Measurements from ENCODE around the gene PKLR.

Gene PKLR

DNA sequence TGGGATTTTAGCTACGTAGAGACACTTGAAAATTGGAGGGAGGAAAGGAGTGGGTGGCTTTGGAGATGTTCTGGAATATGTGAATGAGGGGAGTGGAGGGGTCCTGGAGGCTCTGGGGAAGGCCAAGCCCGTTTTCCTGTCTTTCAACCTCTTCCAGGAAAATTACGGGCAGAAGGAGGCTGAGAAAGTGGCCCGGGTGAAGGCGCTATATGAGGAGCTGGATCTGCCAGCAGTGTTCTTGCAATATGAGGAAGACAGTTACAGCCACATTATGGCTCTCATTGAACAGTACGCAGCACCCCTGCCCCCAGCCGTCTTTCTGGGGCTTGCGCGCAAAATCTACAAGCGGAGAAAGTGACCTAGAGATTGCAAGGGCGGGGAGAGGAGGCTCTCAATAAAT lies 19.0 kb upstream of the PKLR start:
- in situ Hi-C loops (cut with MboI; ENCODE audit: low pct_unique_long_range_greater_than_20kb, low sequenced_read_pairs), result no loop called here
- no peak for DNase-seq

DNA sequence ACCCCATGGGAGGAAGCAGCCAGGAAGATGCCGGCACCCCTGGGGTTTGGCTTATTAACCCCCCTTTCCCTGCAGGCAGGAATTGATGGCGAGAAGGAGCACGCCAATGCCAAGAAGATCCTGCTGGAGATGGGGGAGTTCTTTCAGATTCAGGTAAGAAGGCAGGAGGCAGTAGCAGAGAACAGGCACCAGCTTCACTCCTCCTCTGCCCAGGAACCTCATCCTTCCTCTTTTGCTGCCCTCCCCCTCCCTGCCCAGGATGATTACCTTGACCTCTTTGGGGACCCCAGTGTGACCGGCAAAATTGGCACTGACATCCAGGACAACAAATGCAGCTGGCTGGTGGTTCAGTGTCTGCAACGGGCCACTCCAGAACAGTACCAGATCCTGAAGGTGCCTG lies 18.3 kb upstream of the PKLR start:
- in situ Hi-C loops (cut with MboI; ENCODE audit: low pct_unique_long_range_greater_than_20kb, low sequenced_read_pairs), result no loop called here
- DNase-seq, result no peak

DNA sequence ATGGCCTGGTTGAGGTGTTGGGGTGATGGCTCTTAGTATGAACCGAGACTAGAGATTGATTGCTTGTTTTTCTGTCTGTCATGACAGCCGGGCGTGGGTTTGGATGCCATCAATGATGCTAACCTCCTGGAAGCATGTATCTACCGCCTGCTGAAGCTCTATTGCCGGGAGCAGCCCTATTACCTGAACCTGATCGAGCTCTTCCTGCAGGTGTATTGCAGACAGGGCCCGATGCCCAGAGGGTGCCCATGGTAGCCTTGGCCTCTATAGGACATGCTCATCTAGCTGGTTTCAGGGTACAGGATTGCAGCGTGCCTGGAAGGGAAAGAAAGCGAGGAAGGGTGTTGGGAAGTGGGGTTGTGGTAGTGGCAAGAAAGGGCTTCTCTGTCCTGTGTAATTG lies 16.8 kb upstream of the PKLR start:
- no peak for DNase-seq
- in situ Hi-C loops (cut with MboI; ENCODE audit: low pct_unique_long_range_greater_than_20kb, low sequenced_read_pairs), result no loop called here

DNA sequence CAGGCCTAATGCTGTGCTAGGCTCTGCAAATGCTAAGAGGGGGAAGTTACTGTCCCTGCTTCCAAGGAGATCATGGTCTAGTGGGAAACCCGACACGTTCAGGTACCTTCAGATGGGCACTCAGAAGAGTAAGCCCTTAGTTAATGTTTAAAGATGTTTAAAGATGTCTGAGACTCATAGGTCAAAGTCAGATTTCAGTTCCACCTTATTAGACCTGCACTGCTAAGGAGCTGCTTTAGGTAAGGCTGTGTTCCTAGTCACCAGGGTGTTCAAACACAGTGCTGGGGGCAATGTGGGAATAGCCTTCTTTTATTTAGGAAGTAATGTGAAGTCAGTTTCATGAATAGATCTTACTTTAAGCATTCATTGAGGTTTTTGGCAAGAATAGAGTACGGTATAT lies 15.7 kb upstream of the PKLR start:
- in situ Hi-C loops (cut with MboI; ENCODE audit: low pct_unique_long_range_greater_than_20kb, low sequenced_read_pairs), result no loop called here
- no peak for DNase-seq

DNA sequence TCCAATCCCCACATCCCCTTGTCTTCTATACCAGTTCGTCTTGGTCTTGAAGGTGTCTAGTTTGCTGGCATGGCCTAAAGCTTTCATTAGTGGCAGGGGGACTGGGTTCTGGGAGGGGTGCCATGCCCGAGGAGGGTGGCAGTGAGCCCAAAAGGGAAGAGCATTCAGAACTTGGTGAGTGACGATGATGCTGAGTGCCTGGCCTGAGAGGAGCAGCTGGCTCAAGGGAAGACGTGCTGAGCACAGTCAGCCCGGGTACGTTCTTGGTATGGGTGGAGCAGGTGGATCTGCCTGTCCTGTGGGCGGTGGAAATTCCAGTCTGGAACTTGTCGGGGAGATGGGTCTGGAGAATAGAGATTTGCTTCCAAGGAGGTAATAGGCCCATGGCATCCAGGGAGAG lies 12.0 kb upstream of the PKLR start:
- DNase-seq, result no peak
- in situ Hi-C loops (cut with MboI; ENCODE audit: low pct_unique_long_range_greater_than_20kb, low sequenced_read_pairs), result no loop called here

DNA sequence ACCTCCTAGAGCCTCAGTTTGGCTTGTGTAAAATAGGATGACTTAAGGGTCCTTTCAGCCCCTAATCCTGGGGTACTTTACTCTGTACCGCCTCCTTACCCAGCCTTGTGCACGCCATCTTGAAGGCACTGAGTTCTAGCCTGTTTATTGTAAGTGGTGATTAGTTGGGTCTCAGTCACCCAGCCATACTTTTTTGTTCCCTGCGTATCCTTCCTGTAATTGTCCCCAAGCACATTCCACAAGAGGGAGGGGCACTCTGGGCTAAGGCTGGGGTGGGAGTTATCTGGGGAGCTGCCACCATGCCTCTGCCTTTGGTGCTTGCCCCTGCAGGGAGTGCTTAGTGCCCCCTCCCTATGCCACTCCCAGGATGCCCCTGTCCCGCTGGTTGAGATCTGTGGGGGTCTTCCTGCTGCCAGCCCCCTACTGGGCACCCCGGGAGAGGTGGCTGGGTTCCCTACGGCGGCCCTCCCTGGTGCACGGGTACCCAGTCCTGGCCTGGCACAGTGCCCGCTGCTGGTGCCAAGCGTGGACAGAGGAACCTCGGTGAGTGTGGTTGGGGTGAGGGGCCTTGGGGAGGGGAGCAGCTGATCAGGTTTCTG lies 8.3 kb upstream of the PKLR start:
- in situ Hi-C loops (cut with MboI; ENCODE audit: low pct_unique_long_range_greater_than_20kb, low sequenced_read_pairs), result no loop called here
- peak; percentile 18 for DNase-seq

DNA sequence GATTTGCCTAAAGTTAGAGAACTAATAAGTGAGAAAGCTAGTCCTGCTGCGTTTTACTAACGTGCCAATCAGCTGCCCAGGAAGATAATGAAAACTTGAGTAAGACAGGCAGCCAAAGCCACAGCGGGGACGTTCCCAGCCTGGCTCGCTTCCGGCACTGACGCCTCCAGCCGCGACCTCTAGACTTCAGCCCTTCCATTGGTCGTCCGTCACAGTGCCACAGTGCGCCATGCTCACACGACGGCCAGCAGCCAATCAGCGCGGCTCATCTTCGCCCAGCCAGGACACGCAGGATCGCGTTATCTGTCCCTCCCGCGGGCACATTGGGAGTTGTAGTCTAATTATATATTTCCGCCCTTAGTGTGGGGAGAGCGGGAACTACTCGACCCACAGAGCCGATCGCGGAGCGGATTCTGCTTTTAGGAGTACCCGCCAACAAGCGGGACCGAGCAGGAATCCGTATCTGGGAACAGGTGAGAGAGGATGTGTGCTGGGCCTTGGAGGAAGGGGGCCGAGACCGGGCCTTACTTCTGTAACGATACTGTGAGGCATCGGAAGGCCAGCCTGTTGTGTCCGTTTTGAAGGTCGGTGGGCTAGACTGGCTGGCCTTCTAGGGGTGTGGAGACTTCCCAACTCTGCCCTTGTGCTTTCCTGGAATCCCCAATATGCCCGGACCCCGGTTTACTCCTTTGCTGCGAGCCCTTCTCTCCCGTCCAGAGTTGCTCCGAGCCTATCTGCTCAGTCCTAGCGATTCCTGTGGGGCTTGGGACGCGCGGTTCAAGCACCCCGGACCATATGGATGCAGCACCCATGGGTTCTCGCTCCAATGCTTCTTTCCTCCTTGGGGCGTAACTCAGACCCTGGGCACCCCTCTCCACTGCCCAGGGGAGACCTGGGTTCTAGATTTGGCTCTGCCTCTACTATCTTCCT lies 7.5 kb upstream of the PKLR start, which contains the start of gene FDPS:
Gene FDPS, plus strand, starts transcription at position 374 of the 930 bp plus-strand sequence. CDS start 924 bp downstream, outside the sequence.
- in situ Hi-C loops (cut with MboI; ENCODE audit: low pct_unique_long_range_greater_than_20kb, low sequenced_read_pairs), result no loop called here
- DNase-seq, result peak; percentile 99

DNA sequence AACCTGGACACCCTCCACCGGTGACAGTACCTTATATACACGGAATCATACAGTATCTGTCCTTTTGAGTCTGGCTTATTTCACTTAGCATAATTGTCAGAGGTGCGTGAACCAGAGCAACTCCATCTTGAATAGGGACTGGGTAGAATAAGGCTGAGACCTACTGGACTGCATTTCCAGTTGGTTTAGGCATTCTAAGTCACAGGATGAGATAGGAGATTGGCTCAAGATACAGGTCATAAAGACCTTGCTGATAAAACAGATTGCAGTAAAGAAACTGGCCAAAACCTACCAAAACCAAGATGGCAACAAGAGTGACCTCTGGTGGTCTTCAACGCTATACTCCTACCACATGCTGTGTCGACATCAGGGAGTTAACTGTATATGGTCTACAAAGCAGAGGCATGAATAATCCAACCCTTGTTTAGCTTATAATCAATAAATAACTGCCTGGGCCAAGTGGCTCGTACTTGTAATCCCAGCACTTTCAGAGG lies 6.1 kb upstream of the PKLR start:
- in situ Hi-C loops (cut with MboI; ENCODE audit: low pct_unique_long_range_greater_than_20kb, low sequenced_read_pairs), result no loop called here
- DNase-seq, result peak; percentile 69

DNA sequence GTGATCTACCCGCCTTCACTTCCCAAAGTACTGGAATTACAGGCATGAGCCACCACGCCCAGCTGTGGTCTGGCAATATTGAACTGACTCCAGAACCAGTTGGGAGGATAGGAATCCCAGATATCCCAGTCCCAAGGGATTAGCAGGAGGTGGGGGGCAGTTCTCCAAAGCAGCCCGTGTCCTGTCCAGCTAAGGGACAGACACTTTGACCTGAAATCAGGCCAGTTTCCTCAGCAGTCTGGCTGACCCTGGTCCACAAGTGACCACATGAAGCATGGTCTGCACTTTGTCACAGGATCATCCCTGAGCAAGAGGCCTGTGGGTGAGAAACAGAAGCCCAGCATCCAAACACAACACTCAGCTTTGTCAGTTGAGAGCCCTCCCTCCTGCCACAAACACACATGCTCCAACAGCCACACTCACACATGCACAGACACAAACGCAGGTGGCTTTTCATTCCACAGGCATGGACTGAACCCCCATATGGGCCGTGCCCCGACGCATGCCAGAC lies 4.7 kb upstream of the PKLR start:
- DNase-seq, result no peak
- in situ Hi-C loops (cut with MboI; ENCODE audit: low pct_unique_long_range_greater_than_20kb, low sequenced_read_pairs), result no loop called here

DNA sequence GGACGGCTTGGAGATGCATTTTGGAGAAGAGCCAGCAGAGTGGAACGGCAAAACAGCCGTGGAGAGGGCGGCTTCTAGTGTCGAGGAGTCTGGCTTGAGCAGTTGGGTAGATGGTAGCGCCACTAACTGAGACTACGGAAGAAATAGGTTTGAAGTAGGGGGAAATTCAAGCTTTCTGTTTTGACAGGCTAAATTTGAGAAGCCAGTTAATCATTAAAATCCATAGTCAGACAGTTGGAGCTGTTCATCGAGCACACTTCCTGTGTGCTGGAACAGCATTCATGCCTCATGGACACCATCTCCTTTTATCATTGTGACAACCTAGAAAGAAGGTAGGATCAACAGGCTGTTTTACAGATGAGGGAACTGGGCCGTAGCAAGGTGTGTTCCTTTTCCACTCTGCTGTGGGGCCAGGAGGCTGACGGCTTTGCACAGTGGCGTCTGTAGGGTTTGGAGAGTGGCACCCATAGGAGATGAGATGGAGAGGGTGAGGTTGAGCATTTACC lies 3.4 kb upstream of the PKLR start:
- no peak for DNase-seq
- in situ Hi-C loops (cut with MboI; ENCODE audit: low pct_unique_long_range_greater_than_20kb, low sequenced_read_pairs), result no loop called here

DNA sequence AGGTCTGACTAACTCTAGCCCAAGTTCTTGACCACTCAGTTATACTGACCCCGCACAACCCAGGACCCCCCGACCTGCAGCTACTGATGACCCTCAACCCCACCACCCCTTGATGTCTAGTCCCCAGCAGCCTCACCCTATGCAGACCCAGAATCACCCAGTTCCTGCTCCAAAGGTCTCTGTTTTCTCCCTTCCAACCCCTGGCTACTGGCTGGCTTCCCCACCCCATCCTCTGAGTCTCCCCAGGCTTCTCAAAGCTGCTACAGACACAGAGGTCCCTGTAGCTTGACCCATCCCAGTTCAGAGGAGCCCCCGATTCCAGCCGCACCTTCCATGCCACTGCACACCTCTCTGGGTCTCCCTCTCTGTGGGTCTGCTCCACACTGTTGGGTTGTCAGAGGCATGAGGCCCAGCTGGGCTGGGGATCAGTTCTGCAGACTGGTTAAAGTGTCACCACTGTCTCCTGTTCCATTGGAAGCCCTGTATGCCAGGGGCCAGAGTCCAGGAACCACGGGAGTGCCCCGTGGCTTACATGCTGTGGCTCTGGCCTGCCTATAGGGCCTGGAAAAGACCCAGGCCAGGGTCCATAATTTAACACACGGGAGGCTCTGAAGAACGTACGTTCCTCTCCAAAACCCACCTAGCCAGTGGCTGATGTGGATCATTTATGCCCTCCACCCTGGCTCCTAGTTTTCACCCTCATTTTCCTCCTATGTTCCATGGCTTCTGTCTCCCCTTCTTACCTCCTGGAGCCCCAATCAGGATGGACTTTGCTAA lies 497 bp downstream of the PKLR start:
- no peak for DNase-seq
- in situ Hi-C loops (cut with MboI; ENCODE audit: low pct_unique_long_range_greater_than_20kb, low sequenced_read_pairs), result no loop called here

DNA sequence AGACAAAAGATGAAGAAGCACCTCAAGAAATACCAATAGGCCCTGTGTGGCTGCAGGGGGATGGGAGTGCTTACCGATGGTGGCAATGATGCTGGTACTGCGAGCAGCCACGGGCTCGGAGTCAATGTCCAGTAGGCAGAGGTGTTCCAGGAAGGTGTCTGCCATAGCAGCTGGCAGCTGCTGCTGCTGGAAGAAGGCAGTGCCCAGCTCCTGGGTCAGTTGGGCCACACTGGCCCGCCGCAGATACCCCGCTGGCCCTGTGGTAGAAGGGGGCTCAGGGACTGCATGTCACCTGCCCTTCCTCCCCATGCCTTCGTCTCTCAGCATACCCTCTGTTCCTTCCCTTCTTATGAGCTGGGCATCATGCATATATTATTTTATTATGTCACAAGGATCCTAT lies 1.2 kb downstream of the PKLR start:
- in situ Hi-C loops (cut with MboI; ENCODE audit: low pct_unique_long_range_greater_than_20kb, low sequenced_read_pairs), result no loop called here
- no peak for DNase-seq

DNA sequence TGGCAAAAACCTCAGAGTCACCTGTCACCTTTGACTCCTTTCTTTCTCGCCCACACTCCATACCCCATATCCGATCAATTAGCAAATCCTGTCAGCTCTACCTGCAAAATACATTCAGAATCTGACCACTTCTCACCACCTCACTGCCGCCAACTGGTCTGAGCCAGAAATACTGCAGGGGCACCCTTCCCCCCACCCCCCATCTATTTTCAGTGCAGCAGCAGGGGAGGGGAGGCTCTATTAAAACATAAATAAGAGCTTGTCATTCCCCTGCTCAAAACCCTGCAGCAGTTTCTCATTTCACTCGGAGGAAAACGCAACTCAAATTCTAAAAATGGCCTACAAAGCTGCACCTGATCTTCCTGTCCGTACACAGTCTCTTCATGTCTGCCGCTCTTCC lies 3.9 kb downstream of the PKLR start:
- in situ Hi-C loops (cut with MboI; ENCODE audit: low pct_unique_long_range_greater_than_20kb, low sequenced_read_pairs), result no loop called here
- DNase-seq, result no peak

DNA sequence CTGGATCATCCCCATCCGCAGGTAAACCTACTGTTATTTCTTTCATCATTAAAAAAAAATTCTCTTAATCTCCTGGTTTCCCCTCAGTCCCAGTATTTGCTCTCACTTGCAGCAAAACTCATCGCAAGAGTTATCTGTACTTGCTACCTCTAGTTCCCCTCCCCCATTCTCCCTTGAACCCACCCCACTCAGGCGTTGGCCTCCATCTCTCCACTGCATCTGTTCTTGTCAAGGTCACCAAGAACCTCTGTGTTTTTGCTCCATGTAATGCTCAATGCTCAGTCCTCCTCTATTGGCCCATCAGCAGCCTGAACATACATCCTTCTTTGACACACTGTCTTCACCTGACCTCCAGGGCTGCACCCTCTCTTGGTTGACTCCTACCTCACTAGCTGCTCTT lies 4.6 kb downstream of the PKLR start:
- DNase-seq, result no peak
- in situ Hi-C loops (cut with MboI; ENCODE audit: low pct_unique_long_range_greater_than_20kb, low sequenced_read_pairs), result no loop called here

DNA sequence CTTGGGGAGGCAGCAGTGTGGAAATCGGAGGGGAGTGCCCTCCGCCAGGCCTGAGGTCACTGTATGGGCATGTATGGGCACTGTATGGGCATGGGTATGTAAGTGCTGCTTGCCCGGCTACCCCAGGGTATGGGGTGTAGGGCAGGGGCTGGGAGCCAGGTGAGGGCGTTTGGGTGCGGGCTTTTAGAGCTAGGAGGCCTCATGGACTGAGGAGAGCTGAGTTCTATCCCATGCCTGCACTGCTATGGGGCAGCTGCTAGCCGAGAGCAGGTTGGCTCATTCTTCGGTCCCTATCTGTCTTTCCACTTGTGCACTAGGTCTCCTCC lies 5.3 kb downstream of the PKLR start:
- in situ Hi-C loops (cut with MboI; ENCODE audit: low pct_unique_long_range_greater_than_20kb, low sequenced_read_pairs), result no loop called here
- DNase-seq, result no peak

DNA sequence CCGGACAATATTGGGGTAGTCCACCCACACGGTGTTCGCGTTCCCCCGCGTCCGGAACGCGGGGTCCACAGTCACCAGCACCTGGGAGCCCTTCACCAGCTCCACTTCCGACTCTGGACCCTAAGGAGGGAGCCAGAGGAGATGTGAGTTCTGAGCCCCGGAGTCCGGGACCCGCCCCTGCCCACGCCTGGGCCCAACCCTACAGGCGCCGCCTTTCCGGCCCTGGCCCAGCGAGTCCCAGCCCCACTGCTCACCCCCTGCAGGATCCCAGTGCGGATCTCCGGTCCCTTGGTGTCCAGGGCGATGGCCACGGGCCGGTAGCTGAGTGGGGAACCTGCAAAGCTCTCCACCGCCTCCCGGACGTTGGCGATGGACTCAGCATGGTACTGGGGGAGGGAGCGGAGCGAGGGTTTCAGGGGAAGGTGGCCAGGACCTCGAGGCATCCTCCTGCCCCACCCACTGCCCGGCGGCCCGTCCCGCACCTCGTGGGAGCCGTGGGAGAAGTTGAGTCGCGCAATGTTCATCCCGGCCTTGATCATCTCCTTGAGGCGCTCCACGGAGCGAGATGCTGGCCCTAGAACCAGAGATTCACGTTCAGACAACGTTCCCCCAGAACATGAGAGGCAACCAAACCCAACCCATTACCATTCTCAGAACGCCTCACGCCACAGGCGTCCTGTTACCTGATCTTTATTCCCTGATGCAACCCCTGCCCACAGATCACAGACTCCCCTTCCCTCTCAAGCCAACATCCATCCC lies 5.9 kb downstream of the PKLR start:
- DNase-seq, result no peak
- in situ Hi-C loops (cut with MboI; ENCODE audit: low pct_unique_long_range_greater_than_20kb, low sequenced_read_pairs), result no loop called here

DNA sequence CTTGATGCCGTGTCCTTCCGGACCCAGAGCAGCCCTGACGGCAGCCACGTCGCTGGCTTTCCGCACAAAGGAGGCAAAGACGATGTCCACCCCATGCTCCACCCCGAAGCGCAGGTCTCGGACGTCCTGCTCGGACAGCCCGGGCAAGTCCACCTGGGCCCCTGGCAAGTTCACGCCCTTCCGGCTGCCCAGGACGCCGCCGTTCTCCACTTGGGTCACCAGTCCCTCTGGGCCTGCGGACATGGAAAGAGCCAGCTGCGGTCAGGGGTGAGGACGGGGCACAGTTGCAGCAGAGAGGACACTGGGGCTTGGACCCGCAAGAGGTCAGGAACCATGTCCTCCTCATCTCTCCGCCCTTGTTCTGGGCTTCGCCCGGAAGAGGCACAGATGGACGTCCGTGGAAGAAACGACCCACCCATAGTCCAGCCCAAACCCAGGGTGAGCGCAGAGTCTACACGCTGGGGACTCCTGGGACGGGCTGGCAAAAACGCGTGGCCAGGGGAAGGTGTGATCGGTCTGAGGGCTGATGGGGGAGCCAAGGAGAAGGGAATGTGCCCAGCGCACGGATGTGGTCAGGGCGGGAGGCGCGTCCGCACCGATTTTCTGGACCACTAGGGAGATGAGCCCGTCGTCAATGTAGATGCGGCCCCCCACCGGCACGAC lies 6.6 kb downstream of the PKLR start:
- no peak for DNase-seq
- in situ Hi-C loops (cut with MboI; ENCODE audit: low pct_unique_long_range_greater_than_20kb, low sequenced_read_pairs), result no loop called here

DNA sequence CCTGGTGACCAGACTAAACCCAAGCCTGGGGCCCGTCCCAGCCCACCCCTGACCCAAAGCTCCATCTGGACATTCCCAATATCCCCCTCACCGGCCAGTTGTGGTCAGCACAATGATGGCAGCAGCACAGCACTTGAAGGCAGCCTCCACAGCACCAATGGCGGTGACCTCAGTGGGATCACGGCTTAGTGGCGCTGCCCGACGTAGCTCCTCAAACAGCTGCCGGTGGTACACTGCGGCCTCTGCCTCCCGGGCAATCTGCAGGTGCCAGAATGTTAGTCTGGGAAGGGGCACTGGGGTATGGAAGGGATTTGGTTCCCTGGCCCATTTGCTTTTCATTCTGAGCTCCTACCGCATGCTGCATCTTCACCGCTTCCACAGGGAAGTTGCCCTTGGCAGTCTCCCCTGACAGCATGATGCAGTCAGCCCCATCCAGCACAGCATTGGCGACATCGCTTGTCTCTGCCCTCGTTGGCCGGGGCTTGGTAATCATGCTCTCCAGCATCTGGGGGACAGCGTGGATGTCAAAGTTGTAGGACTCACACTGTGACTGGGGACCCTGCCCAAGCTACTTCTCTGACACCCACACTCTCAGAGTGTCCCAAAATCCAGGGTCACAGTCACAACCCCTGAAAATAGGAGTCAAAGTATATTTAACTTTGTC lies 8.0 kb downstream of the PKLR start:
- in situ Hi-C loops (cut with MboI; ENCODE audit: low pct_unique_long_range_greater_than_20kb, low sequenced_read_pairs), result no loop called here
- no peak for DNase-seq
